ENCODE measurements around the gene IL4.

GRCh38 chr5:132628814-132629213 lies 45.0 kb upstream of the IL4 start:
- no peak for TF ChIP-seq POLR2AphosphoS5 (IDR thresholded peaks at IDR 0.05)
- no peak for TF ChIP-seq CTCF (IDR thresholded peaks at IDR 0.05 in 8 of 11, conservative IDR thresholded peaks at IDR 0.05 in 3 of 11)

Measured in spleen (tissue), 7 donors.